Right lobe of liver (tissue), 4 donors: ENCODE measurements around the gene AP2M1.

Experiments
- CTCF ChIP-seq, 4 donors: fragments of 200-600 bp in 3 of 4; fragments of 450-650 bp in 1 of 4; IDR thresholded peaks; one replicate each; pipeline versions ENCODE4 v1.5.1 to v1.8.0; 2016 to 2022; ENCODE audit warnings: antibody characterized with exemption in 4 of 4, mild to moderate bottlenecking in 2 of 4
- POLR2A ChIP-seq: fragments of 450-650 bp; IDR thresholded peaks from one replicate; pipeline ENCODE4 v1.6.1; 2017; ENCODE audit warnings: antibody characterized with exemption, mild to moderate bottlenecking
- donor health status: DM: no; HTN: no; CAD: no.
- donor health status: DM: no; HTN: no; CAD: no.
- donor health status: DM: no; HTN: yes; CAD: no.

DNA sequence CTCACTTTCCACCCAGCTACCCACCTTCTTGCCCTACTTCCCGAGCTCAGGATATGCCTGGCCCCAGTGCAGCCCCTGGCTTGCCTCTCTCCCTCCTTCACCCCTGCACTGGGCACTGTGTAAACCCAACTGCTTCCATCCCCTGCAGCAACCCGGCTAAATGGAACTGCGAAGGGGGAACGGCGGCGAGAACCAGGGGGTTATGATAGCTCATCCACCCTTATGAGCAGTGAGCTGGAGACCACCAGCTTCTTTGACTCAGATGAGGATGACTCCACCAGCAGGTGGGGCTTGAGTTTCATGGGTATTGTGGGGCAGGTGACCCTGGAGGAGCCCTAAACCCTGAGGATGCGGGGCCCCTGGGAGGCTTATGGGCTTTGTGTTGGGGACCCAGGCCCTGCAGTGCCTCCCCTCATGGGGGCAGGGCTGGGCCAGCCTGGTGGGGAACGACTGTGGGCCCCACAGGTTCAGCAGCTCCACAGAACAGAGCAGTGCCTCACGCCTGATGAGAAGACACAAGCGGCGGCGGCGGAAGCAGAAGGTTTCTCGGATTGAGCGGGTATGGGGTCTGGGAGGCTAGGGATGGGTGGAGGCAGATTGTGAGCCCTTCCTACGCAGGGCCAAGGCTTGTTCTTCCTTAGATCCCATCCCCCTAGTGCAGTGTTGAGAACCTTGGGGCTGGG is 9.9 kb upstream of the AP2M1 start:
- TF ChIP-seq CTCF (IDR thresholded peaks at IDR 0.05) (no peak), POLR2A (no peak)
